Caki2 (cell line): ENCODE results near the gene DIAPH3. TPM values are rescaled to one million over a fixed set of nuclear protein-coding genes. Genes with fewer than 3 reads are reported as not detected.
A peak's percentile ranks its signal among the peaks of the same experiment; 100 is the strongest.

Source experiments
- DNase-seq: peaks from one replicate; pipeline ENCODE4 v3.0.0-alpha.2; 2015; ENCODE audit warnings: low read depth
- in situ Hi-C: cut with HindIII; loops from 2 replicates; pipeline ENCODE4 v1.10.0; 2016; ENCODE audit warnings: low sequenced_read_pairs, low pct_unique_long_range_greater_than_20kb, mixed read lengths
- total RNA-seq: library from RNA; depleted of rRNA; stranded (reverse); fragments of >200 nt; shearing (Covaris generic); gene quantifications from 2 replicates; pipeline ENCODE4 v1.2.3, GENCODE V29; 2014; ENCODE audit warnings: low replicate concordance

Gene DIAPH3
- total RNA-seq, 1 experiment from 2014 or later: 8.5 TPM

- no peak for DNase-seq
- in situ Hi-C loops: no loop called here
Observed at GRCh38 chr13:59997976-59998375, 165.8 kb downstream of the DIAPH3 start.

GRCh38 chr13:59996461-59996980 lies 167.2 kb downstream of the DIAPH3 start:
- in situ Hi-C loops: no loop called here
- no peak for DNase-seq

- DNase-seq: no peak
- in situ Hi-C loops: no loop called here
Observed at GRCh38 chr13:59991395-59991794, 172.3 kb downstream of the DIAPH3 start.

GRCh38 chr13:59982631-59983382 lies 180.9 kb downstream of the DIAPH3 start:
- DNase-seq: peak; percentile 3
- in situ Hi-C loops: no loop called here

- in situ Hi-C loops: no loop called here
- DNase-seq: no peak
Observed at GRCh38 chr13:59979589-59979988, 184.1 kb downstream of the DIAPH3 start.

- in situ Hi-C loops: no loop called here
- no peak for DNase-seq
Observed at GRCh38 chr13:59978862-59979261, 184.9 kb downstream of the DIAPH3 start.

GRCh38 chr13:59976856-59977255 lies 186.9 kb downstream of the DIAPH3 start:
- DNase-seq: no peak
- in situ Hi-C loops: no loop called here

- DNase-seq: no peak
- in situ Hi-C loops: no loop called here
Observed at GRCh38 chr13:59975807-59976435, 187.8 kb downstream of the DIAPH3 start.

GRCh38 chr13:59970847-59971246 lies 192.9 kb downstream of the DIAPH3 start:
- in situ Hi-C loops: no loop called here
- DNase-seq: no peak

- in situ Hi-C loops: no loop called here
- DNase-seq: no peak
Observed at GRCh38 chr13:59963827-59964226, 199.9 kb downstream of the DIAPH3 start.

GRCh38 chr13:59963383-59963782 lies 200.3 kb downstream of the DIAPH3 start:
- no peak for DNase-seq
- in situ Hi-C loops: no loop called here

- in situ Hi-C loops: no loop called here
- no peak for DNase-seq
Observed at GRCh38 chr13:59962343-59962742, 201.4 kb downstream of the DIAPH3 start.

- in situ Hi-C loops: no loop called here
- DNase-seq: no peak
Observed at GRCh38 chr13:59960683-59961082, 203.0 kb downstream of the DIAPH3 start.

GRCh38 chr13:59957438-59957837 lies 206.3 kb downstream of the DIAPH3 start:
- no peak for DNase-seq
- in situ Hi-C loops: no loop called here

- in situ Hi-C loops: no loop called here
- no peak for DNase-seq
Observed at GRCh38 chr13:59954601-59955000, 209.1 kb downstream of the DIAPH3 start.

- no peak for DNase-seq
- in situ Hi-C loops: no loop called here
Observed at GRCh38 chr13:59951011-59951410, 212.7 kb downstream of the DIAPH3 start.

GRCh38 chr13:59950266-59950665 lies 213.5 kb downstream of the DIAPH3 start:
- in situ Hi-C loops: no loop called here
- DNase-seq: peak; percentile 6

GRCh38 chr13:59948686-59949085 lies 215.0 kb downstream of the DIAPH3 start:
- no peak for DNase-seq
- in situ Hi-C loops: no loop called here

GRCh38 chr13:59946944-59947343 lies 216.8 kb downstream of the DIAPH3 start:
- no peak for DNase-seq
- in situ Hi-C loops: no loop called here

GRCh38 chr13:59931621-59932020 lies 232.1 kb downstream of the DIAPH3 start:
- in situ Hi-C loops: no loop called here
- no peak for DNase-seq
